PC-3 (cell line): ENCODE data around the gene FOXP1. TPM values are rescaled to one million over a fixed set of nuclear protein-coding genes. Genes with fewer than 3 reads are reported as not detected.
A peak's percentile ranks its signal among the peaks of the same experiment; 100 is the strongest.

ENCODE experiments used
- ATAC-seq: fragments of 200-7000 bp; cut with Tn5 transposase; 2 replicates; pipeline ENCODE4 v1.9.1; 2020; ENCODE audit warnings: mild to moderate bottlenecking, moderate library complexity
- BruUV-seq: library from RNA; stranded (reverse); fragments of 400-500 nt; replicated peaks from 2 replicates; lab custom pipeline; 2021; lab: Mats Ljungman, UMichigan
- CTCF ChIA-PET: fragments of 300-600 bp; sonication (Branson Sonifier 250); formaldehyde crosslinking; loops from one replicate; lab custom pipeline; 2022; ENCODE audit warnings: antibody characterized with exemption; lab: Charles Lee
- POLR2A ChIA-PET: fragments of 300-600 bp; sonication (Branson Sonifier 250); formaldehyde crosslinking; loops from one replicate; lab custom pipeline; 2022; ENCODE audit warnings: antibody characterized with exemption; ENCODE audit not compliant: unreplicated experiment; lab: Charles Lee
- DNase-seq: peaks from one replicate; pipeline ENCODE4 v3.0.0-alpha.2; 2015
- H2AFZ ChIP-seq: fragments of 300-600 bp; sonication (generic); 2 replicates; pipeline ENCODE4 v1.6.0; 2016; ENCODE audit warnings: antibody characterized with exemption, low read length
- H3F3A ChIP-seq: fragments of 300-600 bp; sonication (generic); one replicate; pipeline ENCODE4 v1.6.0; 2017; ENCODE audit warnings: antibody characterized with exemption, low read length, control low read depth, mild to moderate bottlenecking; ENCODE audit not compliant: unreplicated experiment
- H3K27ac ChIP-seq: fragments of 300-600 bp; sonication (generic); 2 replicates; pipeline ENCODE4 v1.5.1; 2016; ENCODE audit warnings: mild to moderate bottlenecking, low read length
- H3K27me3 ChIP-seq: fragments of 300-600 bp; sonication (generic); 2 replicates; pipeline ENCODE4 v1.6.1; 2016; ENCODE audit warnings: low read length, mixed read lengths
- H3K36me3 ChIP-seq: fragments of 300-600 bp; sonication (generic); 2 replicates; pipeline ENCODE4 v1.6.1; 2016; ENCODE audit warnings: low read depth, mixed run types, low read length, mixed read lengths
- H3K4me1 ChIP-seq: fragments of 300-600 bp; sonication (generic); 2 replicates; pipeline ENCODE4 v1.5.1; 2016; ENCODE audit warnings: low read length; ENCODE audit not compliant: insufficient read depth
- H3K4me2 ChIP-seq: fragments of 300-600 bp; sonication (generic); 2 replicates; pipeline ENCODE4 v1.6.0; 2016; ENCODE audit warnings: low read length
- H3K4me3 ChIP-seq: fragments of 300-600 bp; sonication (generic); 2 replicates; pipeline ENCODE4 v1.5.1; 2016; ENCODE audit warnings: mild to moderate bottlenecking, low read length, mixed read lengths
- H3K79me2 ChIP-seq: fragments of 300-600 bp; sonication (generic); 2 replicates; pipeline ENCODE4 v1.6.1; 2017; ENCODE audit warnings: low read length, mixed read lengths
- H3K9ac ChIP-seq: fragments of 300-600 bp; sonication (generic); 2 replicates; pipeline ENCODE4 v1.6.0; 2016; ENCODE audit warnings: mild to moderate bottlenecking, low read length
- H3K9me2 ChIP-seq: fragments of 300-600 bp; sonication (generic); replicated peaks from 2 replicates; pipeline ENCODE4 v1.6.1; 2016; ENCODE audit warnings: mixed run types, low read length, mixed read lengths
- H3K9me3 ChIP-seq: fragments of 300-600 bp; sonication (generic); 2 replicates; pipeline ENCODE4 v1.6.1; 2016; ENCODE audit warnings: low read length, mixed read lengths
- H4K20me1 ChIP-seq: fragments of 300-600 bp; sonication (generic); 2 replicates; pipeline ENCODE4 v1.6.1; 2016; ENCODE audit warnings: low read length, mixed read lengths
- CTCF ChIP-seq: fragments of 300-600 bp; sonication (generic); conservative IDR thresholded peaks from 2 replicates; pipeline ENCODE4 v1.5.1; 2017; ENCODE audit warnings: antibody characterized with exemption, low read depth, mild to moderate bottlenecking, low read length
- EZH2 ChIP-seq: fragments of 300-600 bp; sonication (generic); IDR thresholded peaks from one replicate; pipeline ENCODE4 v1.6.1; 2017; ENCODE audit warnings: antibody characterized with exemption, mild to moderate bottlenecking, low read length; ENCODE audit not compliant: unreplicated experiment
- EZH2phosphoT487 ChIP-seq: fragments of 300-600 bp; sonication (generic); IDR thresholded peaks from 2 replicates; pipeline ENCODE4 v1.6.1; 2018; ENCODE audit warnings: mild to moderate bottlenecking, antibody characterized with exemption, low read length, borderline replicate concordance
- intact Hi-C: fragments of 100-400 bp; cut with micrococcal nuclease; formaldehyde crosslinking; loops from 2 replicates; pipeline ENCODE4 v1.9.0; 2023
- total RNA-seq: library from RNA; depleted of rRNA; stranded (reverse); fragments of >200 nt; gene quantifications from 2 replicates; pipeline ENCODE4 v1.2.3, GENCODE V29; 2014

Gene FOXP1
- total RNA-seq, 1 experiment from 2014 or later: 35.3 TPM

GRCh38 chr3:71260782-71261181 is 322.7 kb downstream of the FOXP1 start:
- POLR2A ChIA-PET: no interaction called here
- intact Hi-C loops: no loop called here

GRCh38 chr3:71258526-71258925 is 325.0 kb downstream of the FOXP1 start:
- H3K4me1 ChIP-seq: peaks cover 32% of the 10 kb centered on the region
- DNase-seq: no peak
- H3K9ac ChIP-seq: no peak overlapping the region
- peak overlapping the region; percentile 24 for H3K4me2 ChIP-seq
- no peaks in the 10 kb centered on the region for H4K20me1 ChIP-seq
- ChIA-PET POLR2A (interaction anchor here (0.6 kb wide), 1 partner anchor 239 kb away, joined by 3 read pairs; no protein-coding TSS in a partner anchor), CTCF (interaction anchor here (0.6 kb wide), 1 partner anchor 210 kb away, joined by 9 read pairs; no protein-coding TSS in a partner anchor)
- intact Hi-C loops: loop anchor here (2.0 to 5.0 kb wide), 3 partner anchors 52 to 324 kb away; partner anchors contain the start of gene FOXP1
- H3K4me3 ChIP-seq: no peak overlapping the region
- no peaks in the 10 kb centered on the region for H3K36me3 ChIP-seq
- no peaks in the 10 kb centered on the region for H3K9me2 ChIP-seq
- BruUV-seq: no TSS peak
- no peaks in the 10 kb centered on the region for H3F3A ChIP-seq
- peak overlapping the region; percentile 47 for H3K27ac ChIP-seq
- H3K79me2 ChIP-seq: no peaks in the 10 kb centered on the region
- H3K9me3 ChIP-seq: no peaks in the 10 kb centered on the region
- ATAC-seq: no peak; the same call in 1 of the 2 replicates
- no peaks in the 10 kb centered on the region for H3K27me3 ChIP-seq
- no peak overlapping the region for H2AFZ ChIP-seq
- TF ChIP-seq EZH2: no peak
- TF ChIP-seq EZH2phosphoT487: no peak

More at GRCh38 chr3:71260782-71261181, 322.7 kb downstream of the FOXP1 start:
- no peak for ATAC-seq
- BruUV-seq: no TSS peak
- no peaks in the 10 kb centered on the region for H4K20me1 ChIP-seq
- no peaks in the 10 kb centered on the region for H3F3A ChIP-seq
- no peaks in the 10 kb centered on the region for H3K27me3 ChIP-seq
- CTCF ChIA-PET: no interaction called here
- no peak overlapping the region for H3K4me2 ChIP-seq
- no peaks in the 10 kb centered on the region for H3K9me2 ChIP-seq
- peaks cover 32% of the 10 kb centered on the region for H3K4me1 ChIP-seq
- no peak overlapping the region for H3K9ac ChIP-seq
- DNase-seq: no peak
- no peak overlapping the region for H3K27ac ChIP-seq
- H3K79me2 ChIP-seq: no peaks in the 10 kb centered on the region
- H3K9me3 ChIP-seq: no peaks in the 10 kb centered on the region
- no peaks in the 10 kb centered on the region for H3K36me3 ChIP-seq
- TF ChIP-seq EZH2phosphoT487 (no peak), CTCF (no peak), EZH2 (no peak)
- no peak overlapping the region for H2AFZ ChIP-seq
- no peak overlapping the region for H3K4me3 ChIP-seq

- no peaks in the 10 kb centered on the region for H4K20me1 ChIP-seq
- no peaks in the 10 kb centered on the region for H3F3A ChIP-seq
- H3K27me3 ChIP-seq: no peaks in the 10 kb centered on the region
- peaks cover 32% of the 10 kb centered on the region for H3K4me1 ChIP-seq
- peak overlapping the region; percentile 29 for H3K4me2 ChIP-seq
- no peak for TF ChIP-seq CTCF
- TF ChIP-seq EZH2phosphoT487: no peak
- no peak for TF ChIP-seq EZH2
- H3K27ac ChIP-seq: peak overlapping the region; percentile 47
- H3K79me2 ChIP-seq: no peaks in the 10 kb centered on the region
- no TSS peak for BruUV-seq
- H3K36me3 ChIP-seq: no peaks in the 10 kb centered on the region
- POLR2A ChIA-PET: interaction anchor here (0.6 kb wide), 1 partner anchor 239 kb away, joined by 3 read pairs; no protein-coding TSS in a partner anchor
- H3K9me2 ChIP-seq: no peaks in the 10 kb centered on the region
- H3K4me3 ChIP-seq: no peak overlapping the region
- ATAC-seq (peak; percentile 88), DNase-seq (peak; percentile 86)
- no peaks in the 10 kb centered on the region for H3K9me3 ChIP-seq
- intact Hi-C loops: loop anchor here (2.0 to 5.0 kb wide), 3 partner anchors 51 to 324 kb away; partner anchors contain the start of gene FOXP1
- CTCF ChIA-PET: interaction anchor here (0.6 kb wide), 1 partner anchor 39 kb away, joined by 3 read pairs; no protein-coding TSS in a partner anchor
- H2AFZ ChIP-seq: no peak overlapping the region
- no peak overlapping the region for H3K9ac ChIP-seq
Measured at GRCh38 chr3:71258116-71258515, 325.4 kb downstream of the FOXP1 start.
